ENCODE measurements around the gene LRRC36. TPM values are rescaled to one million over a fixed set of nuclear protein-coding genes. Genes with fewer than 3 reads are reported as not detected.

The LRRC36 gene
- total and polyA plus RNA-seq, 9 of the 15 experiments (the other 6 are each of a cell fraction or from before 2014, with no cell fraction given): 0.09 to 0.40 (median 0.17) TPM; not detected in 1

- BruUV-seq (replicated peaks): no TSS peak
- Histone ChIP-seq H3K4me3 (no peak overlapping the region), H3K4me1 (replicated peaks in 1 of 2; ENCODE audit: control insufficient read depth in 2 of 2, insufficient read depth in 2 of 2, low read length in 2 of 2) (peaks cover 0 to 19% of the 10 kb centered on the region in 2 experiments; a peak in 4 of 5 replicates), H3K27ac (ENCODE audit: extremely low read depth, low read depth, low read length) (no peak overlapping the region; the same call in 2 of the 3 replicates), H3K9ac (ENCODE audit: insufficient read depth in 1 of 2, low read depth in 2 of 2, low read length in 2 of 2) (no peak overlapping the region), H4K20me1 (replicated peaks; ENCODE audit: control insufficient read depth, insufficient read depth, low read length) (no peaks in the 10 kb centered on the region), H2AFZ (ENCODE audit: low read depth, low read length) (peak overlapping the region; percentile 49; the same call in 1 of the 2 replicates), H3K79me2 (ENCODE audit: control insufficient read depth, insufficient read depth, low read length) (no peaks in the 10 kb centered on the region), H3K27me3 (ENCODE audit: control insufficient read depth in 2 of 2, insufficient read depth in 2 of 2, low read length in 2 of 2) (peaks cover 0 to 11% of the 10 kb centered on the region in 2 experiments; a peak in 1 of 5 replicates), H3K4me2 (ENCODE audit: insufficient read depth, low read length) (no peak overlapping the region), H3K36me3 (ENCODE audit: control insufficient read depth, insufficient read depth, low read length) (no peaks in the 10 kb centered on the region), H3K9me1 (ENCODE audit: control insufficient read depth, insufficient read depth, low read length) (no peaks in the 10 kb centered on the region), H3K9me3 (replicated peaks; ENCODE audit: control insufficient read depth, insufficient read depth, low read depth, low read length) (no peaks in the 10 kb centered on the region)
- ChIA-PET POLR2A (interaction anchor here (0.6 to 1.2 kb wide), 3 partner anchors 9 to 151 kb away, joined by 3 to 4 read pairs (median 3); no protein-coding TSS in a partner anchor), CTCF (ENCODE audit: low intra/inter-chr PET ratio) (no interaction called here)
- FAIRE-seq (no peak), DNase-seq (ENCODE audit: extremely low read depth in 1 of 4, low spot score in 3 of 4) (no peak), ATAC-seq (peak; percentile 80)
- in situ Hi-C loops (cut with MboI) (no loop called here), intact Hi-C loops (cut with micrococcal nuclease) (no loop called here)
- TF ChIP-seq GABPB2 (CRISPR knock-in tag; conservative IDR thresholded peaks at IDR 0.05) (no peak), HMBOX1 (IDR thresholded peaks at IDR 0.05) (peak; percentile 45; the same call in 1 of the 2 replicates), ZBTB40 (IDR thresholded peaks at IDR 0.05) (peak; percentile 79), ZBTB40 (CRISPR knock-in tag; IDR thresholded peaks at IDR 0.05) (no peak), SPI1 (IDR thresholded peaks at IDR 0.05; ENCODE audit: borderline replicate concordance, low read depth, low read length) (peak; percentile 84), HEY1 (CRISPR knock-in tag; IDR thresholded peaks at IDR 0.05; ENCODE audit: borderline replicate concordance) (no peak), EHMT2 (IDR thresholded peaks at IDR 0.05) (peak; percentile 8; the same call in 1 of the 2 replicates), ZNF384 (IDR thresholded peaks at IDR 0.05; ENCODE audit: low read depth, low read length) (no peak; the same call in 1 of the 2 replicates), SREBF2 (CRISPR knock-in tag; IDR thresholded peaks at IDR 0.05) (no peak), VEZF1 (CRISPR knock-in tag; IDR thresholded peaks at IDR 0.05) (0 out of 2 replicates have a peak, but pooled peaks have one; percentile 15), NR2C2 (CRISPR knock-in tag; IDR thresholded peaks at IDR 0.05) (no peak), NR2C2 (tag; IDR thresholded peaks at IDR 0.05) (0 out of 2 replicates have a peak, but pooled peaks have one; percentile 25)
Measured at GRCh38 chr16:67312719-67313118, 13.9 kb upstream of the LRRC36 start.

Data from K562 (cell line).